Esophagus squamous epithelium (tissue), 5 donors: ENCODE measurements around the gene KLHDC10. TPM values are rescaled to one million over a fixed set of nuclear protein-coding genes. Genes with fewer than 3 reads are reported as not detected.
"Not testable (repeated sequence)": the region's sequence is repeated elsewhere in the genome, so short reads cannot be mapped to it uniquely, and the experiment has no call there.

Source experiments
- DNase-seq: peaks from one replicate; lab custom pipeline; 2025; lab: John Stamatoyannopoulos, UW
- H3K27ac ChIP-seq, 4 donors: fragments of 200-600 bp; sonication (generic); one replicate each; pipeline ENCODE4 v1.5.1; 2016 to 2019; ENCODE audit warnings: mild to moderate bottlenecking in 1 of 4
- H3K27me3 ChIP-seq, 4 donors: fragments of 200-600 bp; sonication (generic); 1 replicate in 3 of 4; 2 replicates in 1 of 4; pipeline versions ENCODE4 v1.5.1 to v1.6.0; 2017 to 2021; ENCODE audit warnings: antibody characterized with exemption in 1 of 4
- H3K36me3 ChIP-seq, 3 donors: fragments of 200-600 bp; sonication (generic); one replicate each; pipeline ENCODE4 v1.5.1; 2016 to 2019
- H3K4me1 ChIP-seq, 3 donors: fragments of 200-600 bp; sonication (generic); one replicate each; pipeline ENCODE4 v1.5.1; 2017 to 2019
- H3K4me3 ChIP-seq, 4 donors: fragments of 200-600 bp; sonication (generic); 1 replicate in 3 of 4; 2 replicates in 1 of 4; pipeline ENCODE4 v1.5.1; 2016 to 2019; ENCODE audit warnings: mild to moderate bottlenecking in 2 of 4, moderate library complexity in 1 of 4
- H3K9me3 ChIP-seq, 3 donors: fragments of 200-600 bp; sonication (generic); one replicate each; pipeline ENCODE4 v1.5.1; 2016 to 2019
- CTCF ChIP-seq, 6 experiments: fragments of 450-650 bp in 4 of 6; fragments of 200-600 bp in 2 of 6; sonication (generic) in 2 of 6; IDR thresholded peaks; one replicate each; pipeline ENCODE4 v1.5.1; 2016 to 2019; ENCODE audit warnings: antibody characterized with exemption in 6 of 6, mild to moderate bottlenecking in 4 of 6, moderate library complexity in 4 of 6
- POLR2A ChIP-seq, 4 donors: fragments of 450-650 bp; IDR thresholded peaks; one replicate each; pipeline ENCODE4 v1.6.1; 2017; ENCODE audit warnings: antibody characterized with exemption in 4 of 4, mild to moderate bottlenecking in 4 of 4, moderate library complexity in 3 of 4
- WGBS, 2 donors: methylation state at CpG; one replicate each; pipeline ENCODE4 v1.1.5; 2018; 5-methylcytosine and 5-hydroxymethylcytosine counted together
- intact Hi-C: fragments of 100-400 bp; cut with DNase I; formaldehyde crosslinking; loops from one replicate; pipeline ENCODE4 v1.15.0; 2022
- total RNA-seq, 4 donors: library from RNA; depleted of rRNA; stranded (reverse); fragments of >200 nt; gene quantifications; one replicate each; pipeline ENCODE4 v1.1.0, GENCODE V29; 2016
- donor health status: DM: yes; HTN: yes; CAD: no.

The KLHDC10 gene
- total RNA-seq, 4 donors from 2014 or later = 11.9 to 17.5 (median 15.7) TPM

DNA sequence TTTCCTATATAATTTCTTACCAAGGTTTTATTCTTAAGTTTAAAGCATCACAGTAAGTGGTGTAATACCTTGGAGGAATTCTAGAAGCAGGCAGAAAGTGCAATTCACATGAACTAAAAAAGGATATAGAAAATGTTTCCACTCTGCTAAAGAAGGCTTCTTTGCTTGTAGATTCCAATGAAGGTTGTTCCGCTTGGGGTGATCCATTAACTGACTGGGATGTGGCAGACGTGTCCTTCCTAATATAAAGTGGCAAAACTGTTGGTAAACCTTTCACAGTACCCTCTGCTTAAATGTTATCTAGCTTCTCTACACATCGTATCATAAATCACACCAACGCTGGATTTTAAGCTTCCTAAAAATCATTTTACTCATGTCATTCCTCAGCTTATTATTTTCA, 21.4 kb upstream of the KLHDC10 start:
- H3K4me3 ChIP-seq = no peak overlapping the region
- TF ChIP-seq CTCF (IDR thresholded peaks at IDR 0.05) = no peak
- no peak for TF ChIP-seq POLR2A (IDR thresholded peaks at IDR 0.05)
- 90% methylated on average over 4 of the region's 4 CpGs for WGBS, 2 donors
- H3K4me1 ChIP-seq = peaks cover 0 to 15% (median 7%) of the 10 kb centered on the region in 3 donors
- H3K36me3 ChIP-seq = peaks cover 0 to 31% (median 0%) of the 10 kb centered on the region in 3 donors
- no peaks in the 10 kb centered on the region for H3K9me3 ChIP-seq
- no peak overlapping the region for H3K27ac ChIP-seq
- DNase-seq = no peak
- intact Hi-C loops = no loop called here
- H3K27me3 ChIP-seq = no peaks in the 10 kb centered on the region

DNA sequence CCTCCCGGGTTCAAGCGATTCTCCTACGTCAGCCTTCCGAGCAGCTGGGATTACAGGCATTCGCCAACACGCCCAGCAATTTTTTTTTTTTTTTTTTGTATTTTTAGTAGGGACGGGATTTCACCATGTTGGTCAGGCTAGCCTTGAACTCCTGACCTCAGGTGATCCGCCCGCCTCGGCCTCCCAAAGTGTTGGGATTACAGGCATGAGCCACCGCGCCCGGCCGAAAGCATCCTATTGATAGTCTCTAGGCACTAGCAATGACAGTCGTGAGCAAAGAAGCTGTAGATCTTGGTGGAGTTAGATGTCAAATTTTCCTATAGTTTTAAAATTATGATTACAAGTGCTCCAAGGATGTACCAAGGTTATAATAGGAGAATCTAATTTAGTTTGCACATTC, 18.1 kb upstream of the KLHDC10 start:
- peaks cover 0 to 15% (median 7%) of the 10 kb centered on the region in 3 donors for H3K4me1 ChIP-seq
- H3K36me3 ChIP-seq, H3K27ac ChIP-seq, H3K9me3 ChIP-seq, H3K27me3 ChIP-seq, intact Hi-C loops, DNase-seq, H3K4me3 ChIP-seq: not testable (repeated sequence)
- 95 to 97% methylated on average over 10 to 14 of the region's 15 CpGs for WGBS, 2 donors

DNA sequence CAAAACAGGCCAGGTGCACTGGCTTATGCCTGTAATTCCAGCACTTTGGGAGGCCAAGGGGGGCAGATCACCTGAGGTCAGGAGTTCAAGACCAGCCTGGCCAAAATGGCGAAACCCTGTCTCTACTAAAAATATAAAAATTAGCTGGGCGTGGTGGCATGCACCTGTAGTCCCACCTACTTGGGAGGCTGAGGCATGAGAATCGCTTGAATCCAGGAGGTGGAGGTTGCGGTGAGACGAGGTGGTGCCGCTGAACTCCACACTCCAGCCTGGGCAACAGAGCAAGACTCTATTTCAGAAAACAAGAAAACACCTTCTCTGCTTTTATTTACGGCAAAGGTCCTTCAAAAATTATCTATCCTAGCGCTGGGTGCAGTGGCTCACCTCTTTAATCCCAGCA, 15.1 kb upstream of the KLHDC10 start:
- H3K36me3 ChIP-seq, intact Hi-C loops, H3K9me3 ChIP-seq, H3K27me3 ChIP-seq, DNase-seq, H3K27ac ChIP-seq, H3K4me3 ChIP-seq: not testable (repeated sequence)
- WGBS, 2 donors = 94 to 98% methylated on average over 4 to 6 of the region's 8 CpGs
- H3K4me1 ChIP-seq = peaks cover 0 to 12% (median 3%) of the 10 kb centered on the region in 3 donors

DNA sequence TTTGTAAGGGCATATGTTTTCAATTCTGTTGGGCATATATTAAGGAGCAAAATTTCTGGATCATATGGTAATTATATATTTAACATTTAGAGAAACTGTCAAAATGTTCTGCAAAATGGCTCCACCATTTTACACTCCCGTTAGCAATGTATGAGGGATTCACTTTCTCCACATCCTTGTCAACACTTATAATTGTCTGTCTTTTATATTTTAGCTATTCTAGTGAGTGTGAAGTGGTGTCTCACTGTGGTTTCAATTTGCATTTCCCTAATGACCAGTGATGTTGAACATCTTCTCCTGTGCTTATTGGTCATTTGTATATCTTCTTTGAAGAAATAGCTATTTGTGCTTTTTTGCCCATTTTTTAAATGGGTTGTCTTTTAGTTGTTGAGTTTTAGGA, 8.1 kb upstream of the KLHDC10 start:
- Histone ChIP-seq H3K4me1 (no peaks in the 10 kb centered on the region), H3K36me3 (no peaks in the 10 kb centered on the region), H3K9me3 (no peaks in the 10 kb centered on the region), H3K4me3 (no peak overlapping the region), H3K27me3 (peaks cover 0 to 2% (median 0%) of the 10 kb centered on the region in 4 donors), H3K27ac (no peak overlapping the region)
- 77 to 90% methylated on average over 1 of the region's 1 CpG for WGBS, 2 donors
- TF ChIP-seq POLR2A (IDR thresholded peaks at IDR 0.05) = no peak
- no peak for TF ChIP-seq CTCF (IDR thresholded peaks at IDR 0.05)
- intact Hi-C loops = no loop called here
- DNase-seq = no peak

DNA sequence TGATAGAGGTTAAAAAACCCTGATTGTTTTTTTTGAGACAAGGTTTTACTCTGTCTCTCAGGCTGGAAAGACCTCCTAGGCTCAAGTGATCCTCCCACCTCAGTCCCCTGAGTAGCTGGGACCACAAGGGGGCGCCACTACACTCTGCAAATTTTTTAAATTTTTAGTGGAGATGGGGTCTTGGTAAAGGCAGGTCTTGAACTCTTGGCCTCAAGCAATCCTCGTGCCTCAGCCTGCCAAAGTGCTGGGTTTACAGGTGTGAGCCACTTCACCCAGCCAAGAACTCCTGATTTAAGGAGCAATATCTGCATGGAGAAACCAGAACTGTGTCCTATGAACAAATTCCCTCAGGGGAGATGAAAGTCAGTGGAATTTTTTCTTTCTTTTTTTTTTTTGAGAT, 7.3 kb upstream of the KLHDC10 start:
- Histone ChIP-seq H3K9me3 (no peaks in the 10 kb centered on the region), H3K4me1 (no peaks in the 10 kb centered on the region), H3K4me3 (no peak overlapping the region), H3K36me3 (no peaks in the 10 kb centered on the region), H3K27ac (no peak overlapping the region), H3K27me3 (peaks cover 0 to 2% (median 0%) of the 10 kb centered on the region in 4 donors)
- 6 to 9% methylated on average over 2 of the region's 2 CpGs for WGBS, 2 donors
- TF ChIP-seq POLR2A (IDR thresholded peaks at IDR 0.05) (no peak), CTCF (IDR thresholded peaks at IDR 0.05) (peak; percentile 19 to 64 (median 44))
- no peak for DNase-seq
- intact Hi-C loops = no loop called here

DNA sequence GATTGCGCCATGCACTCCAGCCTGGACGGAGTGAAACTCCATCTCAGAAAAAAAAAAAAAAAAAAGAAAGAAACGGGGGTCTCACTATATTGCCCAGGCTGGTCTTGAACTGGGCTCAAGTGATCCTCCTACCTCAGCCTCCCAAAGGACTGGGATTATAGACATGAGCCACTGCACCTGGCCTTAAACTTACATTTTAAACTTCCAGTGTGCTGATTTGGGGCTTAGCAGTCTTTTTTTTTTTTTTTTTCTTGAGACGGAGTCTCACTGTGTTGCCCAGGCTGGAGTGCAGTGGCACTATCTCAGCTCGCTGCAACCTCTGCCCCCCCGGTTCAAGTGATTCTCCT, 5.8 kb upstream of the KLHDC10 start:
- H3K4me1 ChIP-seq, DNase-seq, H3K27ac ChIP-seq, H3K4me3 ChIP-seq, H3K36me3 ChIP-seq, H3K27me3 ChIP-seq, intact Hi-C loops, H3K9me3 ChIP-seq: not testable (repeated sequence)
- WGBS, 2 donors = 81 to 86% methylated on average over 2 to 6 of the region's 6 CpGs

DNA sequence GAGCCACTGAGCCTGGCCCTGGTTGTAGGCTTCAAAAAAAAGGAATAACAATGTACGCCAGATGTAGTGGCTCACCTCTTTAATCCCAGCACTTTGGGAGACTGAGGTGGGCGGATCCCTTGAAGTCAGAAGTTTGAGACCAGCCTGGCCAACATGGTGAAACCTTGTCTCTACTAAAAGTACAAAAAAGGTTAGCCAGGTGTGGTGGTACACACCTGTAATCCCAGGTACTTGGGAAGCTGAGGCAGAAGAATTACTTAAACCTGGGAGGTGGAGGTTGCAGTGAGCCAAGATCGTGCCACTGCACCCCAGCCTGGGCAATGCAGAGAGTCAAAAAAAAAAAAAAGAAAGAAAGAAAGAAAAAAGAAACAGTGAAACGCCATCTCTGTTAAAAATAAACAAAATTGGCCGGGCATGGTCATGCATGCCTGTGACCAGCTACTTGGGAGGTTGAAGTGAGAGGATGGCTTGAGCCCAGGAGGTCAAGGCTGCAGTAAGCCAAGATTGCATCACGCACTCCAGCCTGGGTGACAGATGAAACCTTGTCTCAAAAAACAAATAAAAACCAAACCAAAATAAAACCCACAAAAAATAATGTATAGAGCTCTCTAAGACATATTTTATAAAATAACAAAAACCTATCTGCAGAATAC, 4.7 kb upstream of the KLHDC10 start:
- no peak for DNase-seq
- intact Hi-C loops = no loop called here
- 50 to 62% methylated on average over 4 to 6 of the region's 6 CpGs for WGBS, 2 donors
- Histone ChIP-seq H3K4me3 (no peak overlapping the region), H3K4me1 (peaks cover 0 to 10% (median 5%) of the 10 kb centered on the region in 3 donors), H3K27me3 (peaks cover 0 to 2% (median 0%) of the 10 kb centered on the region in 4 donors), H3K36me3 (no peaks in the 10 kb centered on the region), H3K27ac (no peak overlapping the region), H3K9me3 (no peaks in the 10 kb centered on the region)
- TF ChIP-seq POLR2A (IDR thresholded peaks at IDR 0.05) (no peak), CTCF (IDR thresholded peaks at IDR 0.05) (no peak)
